ENCODE measurements around the gene RHOV.
"Not testable (repeated sequence)": the region's sequence is repeated elsewhere in the genome, so short reads cannot be mapped to it uniquely, and the experiment has no call there.

The RHOV gene

DNA sequence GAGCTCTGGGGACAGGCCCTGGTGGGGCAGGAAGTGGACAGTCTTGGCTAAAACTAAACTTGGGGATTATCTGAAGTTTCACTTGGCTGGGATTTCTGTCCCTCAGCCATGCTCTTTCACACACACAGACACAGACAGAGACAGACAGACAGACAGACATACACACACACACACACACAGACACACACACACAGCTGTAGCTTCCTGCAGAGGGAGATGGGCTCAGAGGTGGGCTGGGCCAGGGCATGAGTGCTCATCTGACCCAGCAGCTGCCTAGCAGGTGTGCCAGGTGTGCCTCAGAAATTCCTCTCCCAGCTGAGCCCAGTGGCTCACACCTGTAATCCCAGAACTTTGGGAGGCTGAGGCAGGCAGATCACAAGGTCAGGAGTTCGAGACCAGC is 3.3 kb downstream of the RHOV start:
- DNase-seq (ENCODE audit: extremely low spot score): no peak
- ChIA-PET POLR2A (interaction anchor here (0.5 to 3.4 kb wide), 4 partner anchors 9 to 24 kb away, joined by 3 to 12 read pairs (median 7); partner anchors contain the start of gene VPS18), CTCF (interaction anchor here (0.8 to 17.9 kb wide), 7 partner anchors 10 to 72 kb away, joined by 3 to 294 read pairs (median 43); partner anchors contain the start of gene VPS18)
- TF ChIP-seq, protein P1, sequence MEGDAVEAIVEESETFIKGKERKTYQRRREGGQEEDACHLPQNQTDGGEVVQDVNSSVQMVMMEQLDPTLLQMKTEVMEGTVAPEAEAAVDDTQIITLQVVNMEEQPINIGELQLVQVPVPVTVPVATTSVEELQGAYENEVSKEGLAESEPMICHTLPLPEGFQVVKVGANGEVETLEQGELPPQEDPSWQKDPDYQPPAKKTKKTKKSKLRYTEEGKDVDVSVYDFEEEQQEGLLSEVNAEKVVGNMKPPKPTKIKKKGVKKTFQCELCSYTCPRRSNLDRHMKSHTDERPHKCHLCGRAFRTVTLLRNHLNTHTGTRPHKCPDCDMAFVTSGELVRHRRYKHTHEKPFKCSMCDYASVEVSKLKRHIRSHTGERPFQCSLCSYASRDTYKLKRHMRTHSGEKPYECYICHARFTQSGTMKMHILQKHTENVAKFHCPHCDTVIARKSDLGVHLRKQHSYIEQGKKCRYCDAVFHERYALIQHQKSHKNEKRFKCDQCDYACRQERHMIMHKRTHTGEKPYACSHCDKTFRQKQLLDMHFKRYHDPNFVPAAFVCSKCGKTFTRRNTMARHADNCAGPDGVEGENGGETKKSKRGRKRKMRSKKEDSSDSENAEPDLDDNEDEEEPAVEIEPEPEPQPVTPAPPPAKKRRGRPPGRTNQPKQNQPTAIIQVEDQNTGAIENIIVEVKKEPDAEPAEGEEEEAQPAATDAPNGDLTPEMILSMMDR (IDR thresholded peaks at IDR 0.05; ENCODE audit: control extremely low read depth, extremely low read depth, low read depth, missing control alignments): no peak

DNA sequence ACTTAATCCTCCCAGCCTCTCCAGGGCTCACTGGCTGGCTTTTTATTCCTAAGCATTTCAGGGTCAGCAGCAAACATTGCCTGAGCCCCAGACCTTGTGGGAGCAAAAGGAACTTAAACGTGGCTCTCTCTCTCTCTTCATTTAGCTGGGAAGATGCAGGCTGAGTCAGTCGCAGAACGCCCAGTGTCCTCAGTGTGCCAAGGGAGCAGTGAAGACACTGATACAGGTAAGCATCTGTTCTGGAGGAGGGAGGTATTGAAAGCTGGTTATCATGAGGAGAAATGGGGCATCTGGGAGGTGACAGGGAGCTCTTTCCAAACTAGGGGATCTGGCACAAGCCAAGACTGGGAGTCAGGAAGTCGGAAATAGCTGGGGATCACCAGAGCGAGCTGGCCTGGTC is 4.3 kb downstream of the RHOV start:
- ChIA-PET CTCF (interaction anchor here (0.7 to 17.9 kb wide), 7 partner anchors 11 to 302 kb away, joined by 3 to 294 read pairs (median 43); partner anchors contain the start of gene VPS18), POLR2A (interaction anchor here (0.8 to 3.4 kb wide), 3 partner anchors 8 to 24 kb away, joined by 3 to 12 read pairs (median 4); partner anchors contain the start of gene VPS18)
- DNase-seq (ENCODE audit: extremely low spot score): no peak
- TF ChIP-seq, protein P1 (IDR thresholded peaks at IDR 0.05; ENCODE audit: control extremely low read depth, extremely low read depth, low read depth, missing control alignments): no peak

DNA sequence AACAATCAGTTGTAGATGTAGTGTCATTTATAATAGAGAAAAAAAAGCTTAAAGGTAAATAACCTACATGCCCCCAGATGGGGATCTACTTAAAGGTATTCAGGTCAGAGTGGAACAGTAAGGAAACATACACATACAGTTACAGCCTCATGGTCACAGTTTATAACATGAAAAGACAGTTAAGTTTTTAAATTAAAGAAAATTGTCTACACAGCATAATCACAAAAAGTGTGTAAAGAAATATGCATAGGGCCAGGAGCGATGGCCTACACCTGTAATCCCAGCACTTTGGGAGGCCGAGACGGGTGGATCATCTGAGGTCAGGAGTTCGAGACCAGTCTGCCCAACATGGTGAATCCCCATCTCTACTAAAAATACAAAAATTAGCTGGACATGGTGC is 6.8 kb downstream of the RHOV start:
- CTCF ChIA-PET: interaction anchor here (17.9 kb wide), 1 partner anchor 23 kb away, joined by 294 read pairs; no protein-coding TSS in a partner anchor
- POLR2A ChIA-PET: no interaction called here
- no peak for DNase-seq (ENCODE audit: extremely low spot score)
- TF ChIP-seq, protein P1 (IDR thresholded peaks at IDR 0.05; ENCODE audit: control extremely low read depth, extremely low read depth, low read depth, missing control alignments): no peak

DNA sequence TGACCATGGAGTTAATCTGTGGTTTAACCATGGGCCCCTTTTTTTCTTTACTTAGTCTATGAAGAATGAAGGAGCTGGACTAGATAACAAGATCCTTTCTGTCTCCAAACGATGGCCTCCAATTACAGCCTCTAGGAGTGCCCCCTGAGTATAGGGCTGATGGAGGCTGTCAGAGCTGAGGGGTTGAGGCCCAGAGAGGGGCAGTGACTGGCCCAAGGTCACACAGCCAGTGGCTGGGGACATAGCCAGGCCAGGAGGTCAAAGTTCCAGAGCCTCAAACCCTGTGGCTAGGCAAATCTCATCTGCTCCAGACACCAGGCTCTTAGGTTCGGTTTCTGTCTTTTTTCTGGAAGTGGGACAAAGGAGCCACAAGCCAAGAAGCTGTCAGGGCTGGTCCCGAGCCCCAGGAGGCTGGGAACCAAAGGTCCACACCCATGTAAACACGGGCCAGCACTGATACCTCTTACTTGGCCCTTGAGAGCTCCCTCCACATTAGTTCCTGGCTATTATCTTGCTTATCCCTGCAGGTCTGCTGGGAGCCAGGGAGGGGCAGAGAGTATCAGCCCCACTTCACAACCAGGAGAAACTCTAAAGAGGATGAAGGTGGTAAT is 10.3 kb downstream of the RHOV start:
- TF ChIP-seq, protein P1 (IDR thresholded peaks at IDR 0.05; ENCODE audit: control extremely low read depth, extremely low read depth, low read depth, missing control alignments): no peak
- ChIA-PET POLR2A (no interaction called here), CTCF (interaction anchor here (0.6 to 1.1 kb wide), 2 partner anchors 53 to 215 kb away, joined by 3 read pairs; no protein-coding TSS in a partner anchor)

DNA sequence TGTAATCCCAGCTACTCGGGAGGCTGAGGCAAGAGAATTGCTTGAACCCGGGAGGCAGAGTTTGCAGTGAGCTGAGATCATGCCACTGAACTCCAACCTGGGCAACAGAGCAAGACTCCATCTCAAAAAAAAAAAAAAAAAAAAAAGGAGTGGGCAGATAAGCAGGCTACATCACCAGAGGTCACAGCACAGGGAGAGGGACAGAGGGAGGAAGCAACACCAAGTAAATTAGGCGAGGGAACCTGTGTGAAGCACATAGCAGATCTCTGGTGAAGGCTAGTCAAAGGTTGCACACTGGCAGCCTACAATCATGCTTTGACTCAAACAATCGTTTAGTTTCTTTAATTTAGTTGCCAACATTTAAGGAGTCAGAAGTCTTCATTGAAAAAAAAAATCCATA is 12.9 kb downstream of the RHOV start:
- CTCF ChIA-PET: interaction anchor here (2.5 kb wide), 1 partner anchor 81 kb away, joined by 6 read pairs; no protein-coding TSS in a partner anchor
- not testable (repeated sequence) for DNase-seq (ENCODE audit: extremely low spot score)
- POLR2A ChIA-PET: interaction anchor here (0.7 to 3.1 kb wide), 3 partner anchors 9 to 33 kb away, joined by 4 to 12 read pairs (median 5); partner anchors contain the start of gene VPS18

More for the DNA sequence above, 10.3 kb downstream of the RHOV start:
- no peak for DNase-seq (ENCODE audit: extremely low spot score)

DNA sequence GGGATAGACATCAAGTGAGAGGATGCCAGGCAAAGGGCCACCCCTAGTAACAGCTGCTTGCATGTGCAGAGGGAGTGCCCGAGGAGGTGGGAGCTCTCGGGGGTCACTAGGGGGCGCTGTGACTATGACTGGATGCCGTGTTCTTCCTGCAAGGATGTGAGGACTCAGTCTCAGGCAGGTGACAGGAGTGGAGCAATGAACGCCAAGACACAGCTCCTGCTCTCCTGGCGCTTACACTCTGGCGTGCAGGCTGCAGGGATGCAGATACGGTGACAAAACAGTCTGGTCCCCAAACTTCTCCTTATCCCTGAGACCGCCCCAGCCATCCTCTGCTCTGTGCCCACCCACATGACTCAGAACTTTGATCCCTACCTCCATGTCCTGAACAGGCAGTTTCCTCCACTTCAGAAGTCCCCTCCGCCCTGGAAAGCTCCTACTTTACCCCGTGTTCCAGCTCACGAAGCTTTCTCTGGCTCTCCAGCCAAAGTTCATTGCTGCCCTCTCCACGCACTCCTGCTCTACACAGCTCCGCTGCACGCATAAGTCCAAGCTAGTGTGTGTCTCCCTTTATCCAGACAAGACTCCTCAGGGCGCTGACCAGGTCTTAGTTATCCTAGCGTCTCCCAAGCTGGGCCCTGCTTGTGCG is 14.7 kb downstream of the RHOV start:
- CTCF ChIA-PET: interaction anchor here (0.6 to 4.2 kb wide), 39 partner anchors 27 to 474 kb away, joined by 3 to 31 read pairs (median 4); partner anchors contain the start of genes DNAJC17, NUSAP1, RAD51 and RPUSD2
- POLR2A ChIA-PET: interaction anchor here (0.6 to 1.8 kb wide), 3 partner anchors 9 to 35 kb away, joined by 5 to 16 read pairs (median 7); partner anchors contain the start of gene VPS18

More for the DNA sequence above, 14.7 kb downstream of the RHOV start:
- peak; percentile 86 for DNase-seq (ENCODE audit: extremely low spot score)
- TF ChIP-seq, protein P1 (IDR thresholded peaks at IDR 0.05; ENCODE audit: control extremely low read depth, extremely low read depth, low read depth, missing control alignments): peak; percentile 88

Measured in GM10248 (cell line).